Neutrophil (primary cell): ENCODE data around the gene NPR2.

Experiments used
- H3K27ac ChIP-seq: fragments of 200-600 bp; sonication (generic); 2 replicates; pipeline ENCODE4 v1.5.1; 2016; ENCODE audit warnings: mild to moderate bottlenecking, moderate library complexity
- H3K27me3 ChIP-seq: fragments of 200-600 bp; sonication (generic); 2 replicates; pipeline ENCODE4 v1.6.0; 2016; ENCODE audit warnings: mild to moderate bottlenecking
- H3K36me3 ChIP-seq: fragments of 200-600 bp; sonication (generic); 2 replicates; pipeline ENCODE4 v1.5.1; 2017
- H3K4me1 ChIP-seq, 2 experiments: fragments of 200-600 bp in 1 of 2; sonication (generic) in 1 of 2; 1 replicate in 1 of 2; 2 replicates in 1 of 2; pipeline versions ENCODE4 v1.5.1 to v1.6.1; 2013 to 2016; ENCODE audit warnings: low read depth in 1 of 2, low read length in 1 of 2, mild to moderate bottlenecking in 1 of 2, moderate library complexity in 1 of 2; ENCODE audit not compliant: control insufficient read depth in 1 of 2, insufficient read depth in 1 of 2
- H3K4me3 ChIP-seq, 2 experiments: fragments of 200-600 bp in 1 of 2; sonication (generic) in 1 of 2; 1 replicate in 1 of 2; 2 replicates in 1 of 2; pipeline ENCODE4 v1.5.1; 2013 to 2016; ENCODE audit warnings: low read depth in 1 of 2, low read length in 1 of 2, mild to moderate bottlenecking in 1 of 2, moderate library complexity in 1 of 2
- H3K9me3 ChIP-seq: fragments of 200-600 bp; sonication (generic); 2 replicates; pipeline ENCODE4 v1.5.1; 2016
- TF ChIP-seq, protein P1 (sequence below): fragments of 200-600 bp; sonication (generic); IDR thresholded peaks from 2 replicates; pipeline ENCODE4 v1.5.1; 2016; ENCODE audit warnings: antibody characterized with exemption

Gene NPR2

GRCh38 chr9:35839926-35840325 lies 48.5 kb downstream of the NPR2 start:
- no peak overlapping the region for H3K27ac ChIP-seq
- no peaks in the 10 kb centered on the region for H3K36me3 ChIP-seq
- no peaks in the 10 kb centered on the region for H3K9me3 ChIP-seq
- H3K4me1 ChIP-seq = peaks cover 37 to 46% of the 10 kb centered on the region in 2 experiments
- peaks cover 81% of the 10 kb centered on the region for H3K27me3 ChIP-seq
- no peak overlapping the region for H3K4me3 ChIP-seq
- TF ChIP-seq, protein P1, sequence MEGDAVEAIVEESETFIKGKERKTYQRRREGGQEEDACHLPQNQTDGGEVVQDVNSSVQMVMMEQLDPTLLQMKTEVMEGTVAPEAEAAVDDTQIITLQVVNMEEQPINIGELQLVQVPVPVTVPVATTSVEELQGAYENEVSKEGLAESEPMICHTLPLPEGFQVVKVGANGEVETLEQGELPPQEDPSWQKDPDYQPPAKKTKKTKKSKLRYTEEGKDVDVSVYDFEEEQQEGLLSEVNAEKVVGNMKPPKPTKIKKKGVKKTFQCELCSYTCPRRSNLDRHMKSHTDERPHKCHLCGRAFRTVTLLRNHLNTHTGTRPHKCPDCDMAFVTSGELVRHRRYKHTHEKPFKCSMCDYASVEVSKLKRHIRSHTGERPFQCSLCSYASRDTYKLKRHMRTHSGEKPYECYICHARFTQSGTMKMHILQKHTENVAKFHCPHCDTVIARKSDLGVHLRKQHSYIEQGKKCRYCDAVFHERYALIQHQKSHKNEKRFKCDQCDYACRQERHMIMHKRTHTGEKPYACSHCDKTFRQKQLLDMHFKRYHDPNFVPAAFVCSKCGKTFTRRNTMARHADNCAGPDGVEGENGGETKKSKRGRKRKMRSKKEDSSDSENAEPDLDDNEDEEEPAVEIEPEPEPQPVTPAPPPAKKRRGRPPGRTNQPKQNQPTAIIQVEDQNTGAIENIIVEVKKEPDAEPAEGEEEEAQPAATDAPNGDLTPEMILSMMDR = no peak

DNA sequence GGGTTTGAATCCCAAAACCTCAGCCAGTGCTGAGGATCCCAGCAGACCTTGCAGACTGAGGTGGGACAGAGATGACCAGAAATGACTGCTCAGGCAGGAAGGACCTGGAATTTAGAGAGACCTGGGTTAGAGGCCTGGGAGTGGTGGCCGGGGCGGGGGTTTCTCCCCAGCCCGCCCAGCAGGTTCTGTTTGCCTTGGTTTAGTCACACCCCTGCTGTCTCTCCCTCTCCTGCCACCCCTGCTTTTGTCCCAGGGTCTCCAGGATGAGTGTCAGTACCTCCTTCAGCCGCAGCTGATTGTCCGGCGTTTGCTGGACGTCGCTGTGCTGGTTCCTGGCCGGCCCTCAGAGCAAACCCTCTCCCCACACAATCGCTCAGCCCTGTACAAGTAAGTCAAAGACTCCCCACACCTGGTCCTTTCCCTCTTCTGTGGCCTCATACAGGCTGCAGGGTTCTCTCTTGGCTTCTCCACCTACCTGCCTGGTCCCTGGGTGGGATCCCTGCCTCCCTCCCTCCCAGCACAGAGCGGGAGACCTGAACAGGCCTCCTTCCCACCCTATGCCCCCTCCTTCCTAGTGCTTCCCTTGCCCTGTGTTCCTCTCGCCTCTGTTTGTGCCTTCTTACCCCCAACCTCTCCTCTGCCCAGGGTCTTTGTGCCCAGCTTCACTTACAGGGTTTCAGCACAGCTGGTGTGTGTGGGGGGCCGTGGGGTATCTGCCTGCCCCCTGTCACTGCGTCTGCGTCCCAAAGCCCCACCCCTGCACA lies 49.7 kb downstream of the NPR2 start:
- no peaks in the 10 kb centered on the region for H3K36me3 ChIP-seq
- no peak overlapping the region for H3K4me3 ChIP-seq
- no peaks in the 10 kb centered on the region for H3K9me3 ChIP-seq
- H3K27ac ChIP-seq = no peak overlapping the region
- TF ChIP-seq, protein P1 = no peak
- H3K4me1 ChIP-seq = peaks cover 37 to 46% of the 10 kb centered on the region in 2 experiments
- peaks cover 77% of the 10 kb centered on the region for H3K27me3 ChIP-seq

- TF ChIP-seq, protein P1 = no peak
- Histone ChIP-seq H3K36me3 (no peaks in the 10 kb centered on the region), H3K27ac (no peak overlapping the region), H3K4me1 (peaks cover 40 to 47% of the 10 kb centered on the region in 2 experiments), H3K4me3 (no peak overlapping the region), H3K9me3 (no peaks in the 10 kb centered on the region), H3K27me3 (peaks cover 76% of the 10 kb centered on the region)
Measured at GRCh38 chr9:35841645-35841900, 50.2 kb downstream of the NPR2 start.

DNA sequence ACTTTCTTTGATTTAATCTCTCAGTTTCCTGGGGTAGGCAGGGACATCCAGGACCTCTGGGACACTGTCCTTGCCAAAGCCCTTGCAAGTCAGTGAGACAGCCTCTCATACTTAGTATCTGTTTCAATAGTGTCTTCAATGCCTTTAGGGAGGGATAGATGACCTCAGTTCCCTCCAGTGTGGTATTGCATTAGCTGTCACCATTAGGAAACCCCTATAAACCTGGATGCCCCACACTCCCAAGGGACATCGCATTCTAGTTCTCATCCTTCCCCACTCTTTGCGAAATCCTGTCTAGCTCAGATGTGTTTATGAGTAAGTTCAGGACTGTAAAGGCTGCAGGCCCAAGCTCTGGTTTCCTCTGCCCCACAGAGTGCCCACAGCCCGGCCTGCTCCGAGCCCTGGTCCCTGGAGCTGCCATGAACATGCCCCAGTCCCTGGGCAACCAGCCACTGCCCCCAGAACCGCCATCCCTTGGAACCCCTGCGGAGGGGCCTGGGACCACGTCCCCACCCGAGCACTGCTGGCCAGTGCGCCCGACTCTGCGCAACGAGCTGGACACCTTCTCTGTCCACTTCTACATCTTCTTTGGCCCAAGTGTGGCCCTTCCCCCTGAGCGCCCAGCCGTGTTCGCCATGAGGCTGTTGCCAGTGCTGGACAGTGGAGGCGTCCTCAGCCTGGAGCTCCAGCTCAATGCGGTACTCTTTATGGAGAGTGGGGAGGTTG lies 50.8 kb downstream of the NPR2 start:
- Histone ChIP-seq H3K4me3 (no peak overlapping the region), H3K9me3 (no peaks in the 10 kb centered on the region), H3K36me3 (no peaks in the 10 kb centered on the region), H3K4me1 (peaks cover 44 to 53% of the 10 kb centered on the region in 2 experiments), H3K27ac (no peak overlapping the region), H3K27me3 (peaks cover 76% of the 10 kb centered on the region)
- TF ChIP-seq, protein P1 = no peak

GRCh38 chr9:35842795-35843194 lies 51.4 kb downstream of the NPR2 start:
- H3K27ac ChIP-seq = no peak overlapping the region
- H3K4me3 ChIP-seq = no peak overlapping the region
- TF ChIP-seq, protein P1 = no peak
- peaks cover 76% of the 10 kb centered on the region for H3K27me3 ChIP-seq
- no peaks in the 10 kb centered on the region for H3K36me3 ChIP-seq
- peaks cover 44 to 53% of the 10 kb centered on the region in 2 experiments for H3K4me1 ChIP-seq
- H3K9me3 ChIP-seq = no peaks in the 10 kb centered on the region
